ENCODE measurements around the gene KCNJ11.
A peak's percentile ranks its signal among the peaks of the same experiment; 100 is the strongest.

KCNJ11 gene

GRCh38 chr11:17388609-17389210, at the start of gene KCNJ11:
Gene KCNJ11 (minus strand): TSS chr11:17388659. CDS start chr11:17388091, 568 bp downstream.
- H3K4me3 ChIP-seq (ENCODE audit: insufficient read length, low read depth): peak within 1 kb of the TSS; percentile 42
- DNase-seq (ENCODE audit: low read depth, low spot score): no peak
- no peaks in the 10 kb centered on the region; the same call in 1 of the 2 replicates for H3K9me3 ChIP-seq (ENCODE audit: insufficient read depth, low read length)
- peak within 1 kb of the TSS; percentile 72 for H3K9ac ChIP-seq (ENCODE audit: insufficient read length, low read depth)
- H3K27me3 ChIP-seq (ENCODE audit: insufficient read depth, insufficient read length): peaks cover 31% of the 10 kb centered on the region
- no peak for TF ChIP-seq SUZ12 (IDR thresholded peaks at IDR 0.05; ENCODE audit: extremely low read depth, insufficient read depth, insufficient read length)
- TF ChIP-seq YY1 (IDR thresholded peaks at IDR 0.05; ENCODE audit: insufficient read depth, insufficient read length): no peak
- TF ChIP-seq ZNF274 (IDR thresholded peaks at IDR 0.05; ENCODE audit: low read depth, low read length): no peak
- peaks cover 19% of the 10 kb centered on the region for H3K4me1 ChIP-seq (ENCODE audit: insufficient read depth, insufficient read length)
- no peaks in the 10 kb centered on the region for H3K36me3 ChIP-seq (ENCODE audit: insufficient read depth, insufficient read length, low read length)

- TF ChIP-seq YY1 (IDR thresholded peaks at IDR 0.05; ENCODE audit: insufficient read depth, insufficient read length) (no peak), ZNF274 (IDR thresholded peaks at IDR 0.05; ENCODE audit: low read depth, low read length) (no peak), SUZ12 (IDR thresholded peaks at IDR 0.05; ENCODE audit: extremely low read depth, insufficient read depth, insufficient read length) (no peak)
- no peaks in the 10 kb centered on the region for H3K36me3 ChIP-seq (ENCODE audit: insufficient read depth, insufficient read length, low read length)
- DNase-seq (ENCODE audit: low read depth, low spot score): no peak
- H3K27me3 ChIP-seq (ENCODE audit: insufficient read depth, insufficient read length): no peaks in the 10 kb centered on the region
- H3K4me1 ChIP-seq (ENCODE audit: insufficient read depth, insufficient read length): peaks cover 9% of the 10 kb centered on the region
- no peak overlapping the region for H3K9ac ChIP-seq (ENCODE audit: insufficient read length, low read depth)
- no peak overlapping the region for H3K4me3 ChIP-seq (ENCODE audit: insufficient read length, low read depth)
- no peaks in the 10 kb centered on the region; the same call in 1 of the 2 replicates for H3K9me3 ChIP-seq (ENCODE audit: insufficient read depth, low read length)
Measured at GRCh38 chr11:17437366-17437765, 48.9 kb upstream of the KCNJ11 start.

DNA sequence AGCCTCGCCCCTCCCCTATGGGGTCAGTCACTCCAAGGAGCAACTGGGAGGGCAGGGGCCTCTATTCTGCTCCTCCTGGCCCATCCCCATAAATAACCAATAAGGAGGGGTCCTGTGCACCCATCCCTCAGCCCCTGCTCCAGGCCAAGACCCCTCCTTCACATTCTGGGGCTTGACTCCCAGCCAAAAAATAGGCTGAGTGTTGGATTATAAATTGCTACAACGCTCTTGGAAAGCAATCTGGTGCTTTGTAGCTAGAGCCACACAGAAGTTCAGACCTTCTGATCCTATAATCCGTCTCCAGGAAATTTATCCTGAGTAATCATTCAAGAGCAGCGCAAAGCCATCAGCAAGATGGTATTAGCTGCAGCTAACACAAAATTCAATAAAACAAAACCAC, 45.6 kb upstream of the KCNJ11 start:
- Histone ChIP-seq H3K9ac (ENCODE audit: insufficient read length, low read depth) (no peak overlapping the region), H3K4me1 (ENCODE audit: insufficient read depth, insufficient read length) (peaks cover 3% of the 10 kb centered on the region), H3K9me3 (ENCODE audit: insufficient read depth, low read length) (no peaks in the 10 kb centered on the region), H3K27me3 (ENCODE audit: insufficient read depth, insufficient read length) (no peaks in the 10 kb centered on the region), H3K36me3 (ENCODE audit: insufficient read depth, insufficient read length, low read length) (no peaks in the 10 kb centered on the region), H3K4me3 (ENCODE audit: insufficient read length, low read depth) (no peak overlapping the region)
- DNase-seq (ENCODE audit: low read depth, low spot score): no peak
- no peak for TF ChIP-seq YY1 (IDR thresholded peaks at IDR 0.05; ENCODE audit: insufficient read depth, insufficient read length)
- TF ChIP-seq ZNF274 (IDR thresholded peaks at IDR 0.05; ENCODE audit: low read depth, low read length): no peak
- TF ChIP-seq SUZ12 (IDR thresholded peaks at IDR 0.05; ENCODE audit: extremely low read depth, insufficient read depth, insufficient read length): no peak

DNA sequence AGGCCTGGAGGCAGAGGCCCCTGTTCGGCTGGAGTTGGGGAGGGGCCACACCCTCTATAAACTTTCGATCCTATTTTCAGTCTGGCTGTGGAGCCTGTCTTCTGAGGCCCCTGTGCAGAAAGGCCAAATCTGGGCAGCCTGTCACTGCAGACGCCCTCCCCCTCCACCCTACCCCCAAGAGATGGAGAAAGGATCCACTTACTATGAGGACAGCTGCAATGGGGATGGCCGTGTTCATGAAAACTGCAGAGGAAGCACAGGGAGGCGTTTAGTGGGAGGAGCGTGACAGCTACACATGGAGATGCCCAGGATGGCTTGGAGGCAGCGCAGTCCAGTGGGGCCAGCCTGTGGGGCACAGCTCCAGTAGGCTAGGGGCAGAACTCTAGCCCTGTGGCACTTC, 43.5 kb upstream of the KCNJ11 start:
- Histone ChIP-seq H3K36me3 (ENCODE audit: insufficient read depth, insufficient read length, low read length) (no peaks in the 10 kb centered on the region), H3K9me3 (ENCODE audit: insufficient read depth, low read length) (no peaks in the 10 kb centered on the region), H3K9ac (ENCODE audit: insufficient read length, low read depth) (no peak overlapping the region), H3K27me3 (ENCODE audit: insufficient read depth, insufficient read length) (no peaks in the 10 kb centered on the region), H3K4me1 (ENCODE audit: insufficient read depth, insufficient read length) (peaks cover 2% of the 10 kb centered on the region), H3K4me3 (ENCODE audit: insufficient read length, low read depth) (no peak overlapping the region)
- TF ChIP-seq ZNF274 (IDR thresholded peaks at IDR 0.05; ENCODE audit: low read depth, low read length) (no peak), YY1 (IDR thresholded peaks at IDR 0.05; ENCODE audit: insufficient read depth, insufficient read length) (no peak), SUZ12 (IDR thresholded peaks at IDR 0.05; ENCODE audit: extremely low read depth, insufficient read depth, insufficient read length) (no peak)
- no peak for DNase-seq (ENCODE audit: low read depth, low spot score)

GRCh38 chr11:17431139-17431538, 42.7 kb upstream of the KCNJ11 start:
- no peak overlapping the region for H3K4me3 ChIP-seq (ENCODE audit: insufficient read length, low read depth)
- H3K36me3 ChIP-seq (ENCODE audit: insufficient read depth, insufficient read length, low read length): no peaks in the 10 kb centered on the region
- peaks cover 2% of the 10 kb centered on the region for H3K4me1 ChIP-seq (ENCODE audit: insufficient read depth, insufficient read length)
- H3K27me3 ChIP-seq (ENCODE audit: insufficient read depth, insufficient read length): no peaks in the 10 kb centered on the region
- H3K9ac ChIP-seq (ENCODE audit: insufficient read length, low read depth): no peak overlapping the region
- TF ChIP-seq ZNF274 (IDR thresholded peaks at IDR 0.05; ENCODE audit: low read depth, low read length) (no peak), YY1 (IDR thresholded peaks at IDR 0.05; ENCODE audit: insufficient read depth, insufficient read length) (no peak), SUZ12 (IDR thresholded peaks at IDR 0.05; ENCODE audit: extremely low read depth, insufficient read depth, insufficient read length) (no peak)
- H3K9me3 ChIP-seq (ENCODE audit: insufficient read depth, low read length): no peaks in the 10 kb centered on the region
- DNase-seq (ENCODE audit: low read depth, low spot score): no peak

- TF ChIP-seq YY1 (IDR thresholded peaks at IDR 0.05; ENCODE audit: insufficient read depth, insufficient read length) (no peak), ZNF274 (IDR thresholded peaks at IDR 0.05; ENCODE audit: low read depth, low read length) (no peak), SUZ12 (IDR thresholded peaks at IDR 0.05; ENCODE audit: extremely low read depth, insufficient read depth, insufficient read length) (no peak)
Measured at GRCh38 chr11:17430616-17431015, 42.2 kb upstream of the KCNJ11 start.

GRCh38 chr11:17428925-17429324, 40.5 kb upstream of the KCNJ11 start:
- no peak overlapping the region for H3K9ac ChIP-seq (ENCODE audit: insufficient read length, low read depth)
- H3K27me3 ChIP-seq (ENCODE audit: insufficient read depth, insufficient read length): no peaks in the 10 kb centered on the region
- no peak for DNase-seq (ENCODE audit: low read depth, low spot score)
- no peak for TF ChIP-seq YY1 (IDR thresholded peaks at IDR 0.05; ENCODE audit: insufficient read depth, insufficient read length)
- TF ChIP-seq ZNF274 (IDR thresholded peaks at IDR 0.05; ENCODE audit: low read depth, low read length): no peak
- no peak for TF ChIP-seq SUZ12 (IDR thresholded peaks at IDR 0.05; ENCODE audit: extremely low read depth, insufficient read depth, insufficient read length)
- no peaks in the 10 kb centered on the region for H3K36me3 ChIP-seq (ENCODE audit: insufficient read depth, insufficient read length, low read length)
- no peaks in the 10 kb centered on the region for H3K9me3 ChIP-seq (ENCODE audit: insufficient read depth, low read length)
- H3K4me1 ChIP-seq (ENCODE audit: insufficient read depth, insufficient read length): peaks cover 2% of the 10 kb centered on the region
- no peak overlapping the region for H3K4me3 ChIP-seq (ENCODE audit: insufficient read length, low read depth)

More at GRCh38 chr11:17430616-17431015, 42.2 kb upstream of the KCNJ11 start:
- Histone ChIP-seq H3K27me3 (ENCODE audit: insufficient read depth, insufficient read length) (no peaks in the 10 kb centered on the region), H3K4me3 (ENCODE audit: insufficient read length, low read depth) (no peak overlapping the region), H3K4me1 (ENCODE audit: insufficient read depth, insufficient read length) (peaks cover 2% of the 10 kb centered on the region), H3K9me3 (ENCODE audit: insufficient read depth, low read length) (no peaks in the 10 kb centered on the region), H3K36me3 (ENCODE audit: insufficient read depth, insufficient read length, low read length) (no peaks in the 10 kb centered on the region), H3K9ac (ENCODE audit: insufficient read length, low read depth) (no peak overlapping the region)
- no peak for DNase-seq (ENCODE audit: low read depth, low spot score)
